Neuronal stem cell (in vitro differentiated cells): ENCODE measurements around the gene CUX1.
A peak's percentile ranks its signal among the peaks of the same experiment; 100 is the strongest.

Experiments used
- DNase-seq: peaks from one replicate; pipeline ENCODE4 v3.0.0-alpha.2; 2013; ENCODE audit warnings: low spot score
- H2AFZ ChIP-seq: one replicate; pipeline ENCODE4 v1.6.1; 2013; ENCODE audit warnings: mild to moderate bottlenecking, low read length, inconsistent platforms
- H2AK5ac ChIP-seq: 2 replicates; pipeline ENCODE4 v1.6.1; 2013; ENCODE audit warnings: low read depth, mild to moderate bottlenecking, inconsistent platforms, low read length, moderate library complexity, mixed read lengths
- H2BK120ac ChIP-seq: 2 replicates; pipeline ENCODE4 v1.6.1; 2013; ENCODE audit warnings: low read depth, mild to moderate bottlenecking, inconsistent platforms, low read length, moderate library complexity, mixed read lengths
- H2BK12ac ChIP-seq: one replicate; pipeline ENCODE4 v1.6.1; 2013; ENCODE audit warnings: low read length, inconsistent platforms
- H2BK15ac ChIP-seq: 2 replicates; pipeline ENCODE4 v1.6.1; 2013; ENCODE audit warnings: mild to moderate bottlenecking, low read length, inconsistent platforms, mixed read lengths
- H2BK5ac ChIP-seq: one replicate; pipeline ENCODE4 v1.6.1; 2013; ENCODE audit warnings: inconsistent platforms, mild to moderate bottlenecking, low read length, moderate library complexity
- H3K14ac ChIP-seq: one replicate; pipeline ENCODE4 v1.6.1; 2013; ENCODE audit warnings: low read length, inconsistent platforms
- H3K18ac ChIP-seq: 2 replicates; pipeline ENCODE4 v1.6.1; 2013; ENCODE audit warnings: low read length, inconsistent platforms
- H3K23ac ChIP-seq: 2 replicates; pipeline ENCODE4 v1.6.1; 2013; ENCODE audit warnings: low read depth, mild to moderate bottlenecking, mixed read lengths, low read length, inconsistent platforms; ENCODE audit not compliant: poor library complexity
- H3K27ac ChIP-seq: replicated peaks from 3 replicates; pipeline ENCODE4 v1.5.1; 2013; ENCODE audit warnings: low read length, inconsistent platforms
- H3K27me3 ChIP-seq, 3 experiments: 2 replicates each; pipeline ENCODE4 v1.6.1; 2013; ENCODE audit warnings: low read length in 3 of 3, mild to moderate bottlenecking in 2 of 3, inconsistent platforms in 1 of 3, low read depth in 1 of 3, mixed read lengths in 1 of 3, moderate library complexity in 1 of 3; ENCODE audit not compliant: control insufficient read depth in 3 of 3, insufficient read depth in 3 of 3
- H3K36me3 ChIP-seq, 2 donors: replicated peaks in 1 of 2; 2 replicates each; pipeline ENCODE4 v1.6.1; 2013; ENCODE audit warnings: low read length in 2 of 2; ENCODE audit not compliant: control insufficient read depth in 2 of 2, insufficient read depth in 2 of 2
- H3K4ac ChIP-seq: 2 replicates; pipeline ENCODE4 v1.6.1; 2013; ENCODE audit warnings: inconsistent platforms, mild to moderate bottlenecking, low read length, moderate library complexity
- H3K4me1 ChIP-seq, 2 donors: 1 replicate in 1 of 2; 2 replicates in 1 of 2; pipeline ENCODE4 v1.6.1; 2013; ENCODE audit warnings: low read length in 2 of 2, low read depth in 1 of 2; ENCODE audit not compliant: control insufficient read depth in 2 of 2, insufficient read depth in 1 of 2
- H3K4me2 ChIP-seq: one replicate; pipeline ENCODE4 v1.6.1; 2013; ENCODE audit warnings: mild to moderate bottlenecking, low read length, inconsistent platforms; ENCODE audit not compliant: insufficient read depth, poor library complexity, severe bottlenecking
- H3K4me3 ChIP-seq, 2 donors: 2 replicates each; pipeline ENCODE4 v1.5.1; 2013; ENCODE audit warnings: low read length in 2 of 2, mild to moderate bottlenecking in 2 of 2, inconsistent platforms in 1 of 2, moderate library complexity in 1 of 2
- H3K79me1 ChIP-seq: one replicate; pipeline ENCODE4 v1.6.1; 2013; ENCODE audit warnings: low read depth, mild to moderate bottlenecking, inconsistent platforms, low read length, moderate library complexity
- H3K9ac ChIP-seq: one replicate; pipeline ENCODE4 v1.6.1; 2013; ENCODE audit warnings: mild to moderate bottlenecking, low read depth, low read length, inconsistent platforms; ENCODE audit not compliant: poor library complexity
- H3K9me3 ChIP-seq, 2 donors: replicated peaks in 1 of 2; 2 replicates each; pipeline versions ENCODE3 to v1.6.1; 2013; ENCODE audit warnings: low read length in 2 of 2, mild to moderate bottlenecking in 2 of 2, inconsistent platforms in 1 of 2, low read depth in 1 of 2, mixed read lengths in 1 of 2, moderate library complexity in 1 of 2; ENCODE audit not compliant: control insufficient read depth in 2 of 2, insufficient read depth in 1 of 2
- H4K8ac ChIP-seq: one replicate; pipeline ENCODE4 v1.6.1; 2013; ENCODE audit warnings: low read depth, mild to moderate bottlenecking, inconsistent platforms, low read length, moderate library complexity
- H4K91ac ChIP-seq: one replicate; pipeline ENCODE4 v1.6.1; 2013; ENCODE audit warnings: low read length, low read depth, mild to moderate bottlenecking, inconsistent platforms; ENCODE audit not compliant: poor library complexity
- WGBS, 2 donors: extraction: QIAGEN DNeasy Blood & Tissue Kit; methylation state at CpG; one replicate each; pipeline ENCODE4 v1.1.7; 2013; ENCODE audit warnings: missing lambda C conversion rate in 2 of 2, mixed read lengths in 1 of 2; ENCODE audit not compliant: insufficient read length in 2 of 2, insufficient replicate concordance in 1 of 2; ENCODE audit errors: extremely low coverage in 2 of 2; 5-methylcytosine and 5-hydroxymethylcytosine counted together

CUX1 gene

GRCh38 chr7:101899616-101900015 lies 82.2 kb downstream of the CUX1 start:
- Histone ChIP-seq H2BK5ac (no peak overlapping the region), H3K14ac (no peak overlapping the region), H3K23ac (no peak overlapping the region), H3K4me3 (no peak overlapping the region), H2AFZ (no peak overlapping the region), H3K9ac (no peak overlapping the region), H3K4me2 (no peak overlapping the region), H3K27me3 (no peaks in the 10 kb centered on the region), H2BK120ac (no peak overlapping the region), H3K9me3 (no peaks in the 10 kb centered on the region), H4K8ac (no peak overlapping the region), H3K79me1 (peaks cover 12% of the 10 kb centered on the region), H3K4me1 (peaks cover 2 to 5% of the 10 kb centered on the region in 2 donors), H3K4ac (no peak overlapping the region), H3K36me3 (no peaks in the 10 kb centered on the region), H2BK12ac (no peak overlapping the region), H2AK5ac (no peak overlapping the region), H4K91ac (no peak overlapping the region), H3K18ac (peak overlapping the region; percentile 33), H2BK15ac (no peak overlapping the region), H3K27ac (no peak overlapping the region)
- DNase-seq = no peak
- WGBS, 2 donors = no CpG with 5 or more reads among the region's 7 CpGs

- no peak overlapping the region for H3K14ac ChIP-seq
- no peak overlapping the region for H3K4ac ChIP-seq
- no peak overlapping the region for H2AFZ ChIP-seq
- no peak overlapping the region for H4K8ac ChIP-seq
- H3K4me3 ChIP-seq = no peak overlapping the region
- H3K9ac ChIP-seq = no peak overlapping the region
- no peak overlapping the region for H2BK120ac ChIP-seq
- WGBS, 2 donors = no CpG with 5 or more reads among the region's 18 CpGs
- H2AK5ac ChIP-seq = no peak overlapping the region
- peaks cover 10% of the 10 kb centered on the region for H3K79me1 ChIP-seq
- peaks cover 0 to under 1% of the 10 kb centered on the region in 2 donors for H3K9me3 ChIP-seq
- H2BK5ac ChIP-seq = no peak overlapping the region
- peak overlapping the region; percentile 20 for H3K18ac ChIP-seq
- no peaks in the 10 kb centered on the region for H3K36me3 ChIP-seq
- H2BK15ac ChIP-seq = no peak overlapping the region
- DNase-seq = no peak
- H4K91ac ChIP-seq = no peak overlapping the region
- peaks cover 2 to 5% of the 10 kb centered on the region in 2 donors for H3K4me1 ChIP-seq
- H2BK12ac ChIP-seq = no peak overlapping the region
- H3K4me2 ChIP-seq = no peak overlapping the region
- no peaks in the 10 kb centered on the region for H3K27me3 ChIP-seq
- no peak overlapping the region for H3K27ac ChIP-seq
- H3K23ac ChIP-seq = no peak overlapping the region
Observed at GRCh38 chr7:101900103-101900502, 82.7 kb downstream of the CUX1 start.

- Histone ChIP-seq H3K4me3 (no peak overlapping the region), H3K4ac (no peak overlapping the region), H3K14ac (no peak overlapping the region), H3K18ac (no peak overlapping the region), H2BK12ac (no peak overlapping the region), H3K79me1 (peaks cover 16% of the 10 kb centered on the region), H3K4me1 (peaks cover 0 to 3% of the 10 kb centered on the region in 2 donors), H4K91ac (no peak overlapping the region), H2BK120ac (no peak overlapping the region), H3K27me3 (no peaks in the 10 kb centered on the region), H3K36me3 (peaks cover 0 to 2% of the 10 kb centered on the region in 2 donors), H2AFZ (no peak overlapping the region), H3K27ac (no peak overlapping the region), H3K23ac (no peak overlapping the region), H2BK5ac (no peak overlapping the region), H2BK15ac (no peak overlapping the region), H2AK5ac (no peak overlapping the region), H3K4me2 (no peak overlapping the region), H4K8ac (no peak overlapping the region), H3K9me3 (peaks cover 0 to 2% of the 10 kb centered on the region in 2 donors), H3K9ac (no peak overlapping the region)
- no CpG with 5 or more reads among the region's 20 CpGs for WGBS, 2 donors
- DNase-seq = no peak
Observed at GRCh38 chr7:101901661-101902491, 84.5 kb downstream of the CUX1 start.

- Histone ChIP-seq H2BK15ac (no peak overlapping the region), H3K4ac (no peak overlapping the region), H3K27ac (no peak overlapping the region), H4K8ac (no peak overlapping the region), H3K36me3 (peaks cover 0 to 2% of the 10 kb centered on the region in 2 donors), H3K18ac (no peak overlapping the region), H3K4me1 (peaks cover 0 to 3% of the 10 kb centered on the region in 2 donors), H2AK5ac (no peak overlapping the region), H3K79me1 (peaks cover 16% of the 10 kb centered on the region), H3K14ac (no peak overlapping the region), H2BK12ac (no peak overlapping the region), H3K27me3 (no peaks in the 10 kb centered on the region), H3K4me2 (no peak overlapping the region), H3K23ac (no peak overlapping the region), H2AFZ (no peak overlapping the region), H2BK120ac (no peak overlapping the region), H3K9me3 (peaks cover 0 to 2% of the 10 kb centered on the region in 2 donors), H4K91ac (no peak overlapping the region), H3K4me3 (no peak overlapping the region), H2BK5ac (no peak overlapping the region), H3K9ac (no peak overlapping the region)
- DNase-seq = no peak
- no CpG with 5 or more reads among the region's 18 CpGs for WGBS, 2 donors
Observed at GRCh38 chr7:101902680-101903514, 85.5 kb downstream of the CUX1 start.
